Epithelial cell of esophagus (primary cell): Measurements from ENCODE around the gene MRPL49.
A peak's percentile ranks its signal among the peaks of the same experiment; 100 is the strongest.

ENCODE experiments used
- DNase-seq: peaks from one replicate; pipeline ENCODE4 v3.0.0; 2010; ENCODE audit warnings: low read depth
- H3K4me3 ChIP-seq: 2 replicates; pipeline ENCODE4 v1.5.1; 2011; ENCODE audit warnings: mild to moderate bottlenecking, low read length, control low read depth
- TF ChIP-seq, protein P1 (sequence below): IDR thresholded peaks from 2 replicates; pipeline ENCODE4 v1.5.1; 2011; ENCODE audit warnings: low read depth, mild to moderate bottlenecking, low read length, control low read depth, inconsistent platforms; ENCODE audit not compliant: insufficient read depth; ENCODE audit errors: missing control alignments

Gene MRPL49

GRCh38 chr11:65090628-65091027 is 31.5 kb upstream of the MRPL49 start:
- TF ChIP-seq, protein P1, sequence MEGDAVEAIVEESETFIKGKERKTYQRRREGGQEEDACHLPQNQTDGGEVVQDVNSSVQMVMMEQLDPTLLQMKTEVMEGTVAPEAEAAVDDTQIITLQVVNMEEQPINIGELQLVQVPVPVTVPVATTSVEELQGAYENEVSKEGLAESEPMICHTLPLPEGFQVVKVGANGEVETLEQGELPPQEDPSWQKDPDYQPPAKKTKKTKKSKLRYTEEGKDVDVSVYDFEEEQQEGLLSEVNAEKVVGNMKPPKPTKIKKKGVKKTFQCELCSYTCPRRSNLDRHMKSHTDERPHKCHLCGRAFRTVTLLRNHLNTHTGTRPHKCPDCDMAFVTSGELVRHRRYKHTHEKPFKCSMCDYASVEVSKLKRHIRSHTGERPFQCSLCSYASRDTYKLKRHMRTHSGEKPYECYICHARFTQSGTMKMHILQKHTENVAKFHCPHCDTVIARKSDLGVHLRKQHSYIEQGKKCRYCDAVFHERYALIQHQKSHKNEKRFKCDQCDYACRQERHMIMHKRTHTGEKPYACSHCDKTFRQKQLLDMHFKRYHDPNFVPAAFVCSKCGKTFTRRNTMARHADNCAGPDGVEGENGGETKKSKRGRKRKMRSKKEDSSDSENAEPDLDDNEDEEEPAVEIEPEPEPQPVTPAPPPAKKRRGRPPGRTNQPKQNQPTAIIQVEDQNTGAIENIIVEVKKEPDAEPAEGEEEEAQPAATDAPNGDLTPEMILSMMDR, result no peak
- H3K4me3 ChIP-seq, result no peak overlapping the region
- no peak for DNase-seq

- TF ChIP-seq, protein P1, result no peak
- DNase-seq, result no peak
- H3K4me3 ChIP-seq, result peak overlapping the region; percentile 81
These were observed 26.7 kb upstream of the MRPL49 start for GRCh38 chr11:65095427-65095826.

DNA sequence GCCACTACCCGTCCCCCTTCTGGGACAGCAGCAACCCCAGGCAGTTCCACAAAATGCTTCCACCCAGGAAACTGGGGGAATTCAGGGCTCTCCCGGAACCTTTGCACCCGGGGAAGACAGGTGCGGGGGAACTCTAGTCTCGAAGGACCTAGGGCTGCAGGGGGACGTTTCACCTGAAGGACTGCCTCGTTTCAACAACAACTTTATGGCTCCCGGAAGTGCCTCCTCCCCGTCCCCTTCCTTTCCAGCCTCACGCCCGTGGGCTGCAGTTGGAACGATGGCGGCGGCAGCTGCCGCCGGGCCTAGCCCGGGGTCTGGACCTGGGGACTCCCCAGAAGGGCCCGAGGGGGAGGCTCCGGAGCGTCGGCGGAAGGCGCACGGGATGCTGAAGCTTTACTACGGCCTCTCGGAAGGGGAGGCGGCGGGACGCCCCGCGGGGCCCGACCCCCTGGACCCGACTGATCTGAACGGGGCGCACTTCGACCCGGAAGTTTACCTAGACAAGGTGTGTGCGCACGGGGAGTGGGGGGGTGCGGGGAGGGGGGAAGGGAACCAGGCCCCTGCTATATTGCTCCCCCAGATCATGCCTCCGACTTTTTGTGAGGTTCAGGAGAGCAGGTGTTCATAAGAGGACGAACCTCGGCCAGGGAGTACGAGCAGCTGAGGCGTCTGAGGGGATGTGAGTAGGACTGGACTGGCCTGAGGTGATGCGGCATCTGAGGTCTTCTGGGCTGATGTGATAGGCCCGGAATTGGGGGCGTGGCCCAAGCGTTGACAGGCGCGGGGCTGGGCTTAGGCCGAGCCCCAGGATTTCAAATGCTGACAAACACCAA is 25.9 kb upstream of the MRPL49 start, which contains the start of gene VPS51:
Gene VPS51, plus strand, starts transcription at position 241 of the 833 bp plus-strand sequence. Its CDS starts 37 bp downstream, at position 278.
- DNase-seq, result peak; percentile 93
- TF ChIP-seq, protein P1, result no peak
- H3K4me3 ChIP-seq, result peak within 1 kb of the TSS; percentile 81

DNA sequence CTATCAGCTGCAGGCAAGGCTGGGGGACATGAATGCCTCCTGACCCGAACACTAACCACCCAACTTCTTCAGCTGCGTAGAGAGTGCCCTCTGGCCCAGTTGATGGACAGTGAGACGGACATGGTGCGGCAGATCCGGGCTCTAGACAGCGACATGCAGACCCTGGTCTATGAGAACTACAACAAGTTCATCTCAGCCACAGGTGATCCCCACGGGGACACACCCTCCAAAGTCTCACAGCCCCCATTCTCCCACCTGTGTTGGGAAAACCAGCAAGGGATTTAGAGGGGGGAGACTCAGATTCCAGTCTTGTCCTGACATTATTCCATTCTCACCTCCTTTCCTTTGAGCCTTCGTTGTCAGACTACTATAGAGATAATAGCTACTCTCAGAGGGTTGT is 25.2 kb upstream of the MRPL49 start:
- TF ChIP-seq, protein P1, result no peak
- peak overlapping the region; percentile 81 for H3K4me3 ChIP-seq
- no peak for DNase-seq

DNA sequence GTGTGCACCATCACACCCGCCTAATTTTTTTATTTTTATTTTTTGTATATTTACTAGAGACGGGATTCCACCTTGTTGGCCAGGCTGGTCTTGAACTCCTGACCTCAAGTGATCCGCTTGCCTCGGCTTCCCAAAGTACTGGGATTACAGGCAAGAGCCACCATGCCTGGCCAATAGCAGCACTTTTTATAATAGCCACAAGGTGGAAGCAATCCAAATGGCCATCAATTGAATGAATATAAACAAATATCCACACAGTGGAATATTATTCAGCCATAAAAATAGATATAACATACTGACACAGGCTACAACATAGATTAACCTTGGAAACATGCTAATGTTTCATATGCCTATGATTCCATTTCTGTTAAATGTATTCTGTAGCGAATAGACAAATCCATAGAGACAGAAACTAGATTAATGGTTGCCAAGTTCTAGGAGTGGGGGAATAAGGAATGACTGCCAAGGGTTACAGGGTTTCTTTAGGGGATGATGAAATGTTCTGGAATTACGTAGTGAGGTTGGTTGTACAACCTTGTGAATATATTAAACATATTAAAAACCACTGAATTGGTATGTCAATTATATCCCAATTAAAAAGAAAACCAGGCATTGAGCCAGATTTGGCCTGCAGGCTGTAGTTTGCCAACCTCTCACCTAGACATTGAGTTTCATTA is 21.3 kb upstream of the MRPL49 start:
- no peak overlapping the region for H3K4me3 ChIP-seq
- DNase-seq, result no peak
- TF ChIP-seq, protein P1, result no peak

DNA sequence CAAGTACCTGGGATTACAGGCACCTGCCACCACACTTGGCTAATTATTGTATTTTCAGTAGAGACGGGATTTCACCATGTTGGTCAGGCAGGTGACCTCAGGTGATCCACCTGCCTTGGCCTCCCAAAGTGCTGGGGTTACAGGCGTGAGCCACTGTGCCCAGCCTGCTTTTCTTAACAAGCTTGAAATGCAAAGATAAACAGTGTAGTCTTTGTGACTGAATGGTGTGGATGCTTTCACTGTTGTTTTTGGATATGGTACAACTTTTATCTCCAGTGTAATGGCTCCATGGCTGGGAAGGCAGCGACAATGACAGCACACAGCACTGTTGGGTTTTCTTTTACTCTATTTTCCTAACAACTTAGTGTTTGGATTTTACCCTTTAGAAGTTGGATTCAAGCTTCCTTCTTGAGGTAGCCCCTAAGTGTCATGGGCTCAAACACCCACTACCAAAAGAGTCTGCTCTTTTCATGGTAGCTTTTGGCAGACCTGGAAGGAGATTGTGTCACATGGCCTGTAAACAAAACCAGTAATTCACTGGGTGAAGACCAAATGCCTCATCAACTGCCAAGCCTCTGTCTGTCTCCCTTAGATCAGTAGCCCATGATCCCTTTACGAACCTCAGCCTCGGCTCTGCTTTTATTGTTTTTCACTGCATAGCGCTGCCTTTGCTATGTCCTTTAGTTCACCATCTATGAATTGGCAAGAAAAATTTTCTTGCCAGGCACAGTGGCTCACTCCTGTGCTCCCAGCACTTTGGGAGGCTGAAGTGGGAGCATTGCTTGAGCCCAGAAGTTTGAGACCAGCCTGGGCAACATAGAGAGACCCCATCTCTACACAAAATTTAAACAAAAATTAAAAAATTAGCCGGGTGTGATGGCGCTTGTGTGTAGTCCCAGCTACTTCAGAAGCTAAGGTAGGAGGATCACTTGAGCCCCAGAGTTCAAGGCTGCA is 19.7 kb upstream of the MRPL49 start:
- no peak for DNase-seq
- TF ChIP-seq, protein P1, result no peak
- H3K4me3 ChIP-seq, result no peak overlapping the region
